GM18498 (cell line): ENCODE measurements around the gene STK39.

ENCODE experiments used
- ATAC-seq: cut with Tn5 transposase; IDR thresholded peaks from one replicate; pipeline ENCODE4 v1.9.1; 2021; ENCODE audit warnings: mild to moderate bottlenecking, moderate library complexity; ENCODE audit not compliant: unreplicated experiment

STK39 gene

GRCh38 chr2:168244318-168244717 is 3.1 kb downstream of the STK39 start:
- no peak for ATAC-seq

- ATAC-seq, result no peak
Observed at GRCh38 chr2:168243061-168243460, 4.3 kb downstream of the STK39 start.

GRCh38 chr2:168241746-168242145 is 5.6 kb downstream of the STK39 start:
- ATAC-seq, result no peak

- ATAC-seq, result no peak
Observed at GRCh38 chr2:168241208-168241607, 6.2 kb downstream of the STK39 start.

- no peak for ATAC-seq
Observed at GRCh38 chr2:168239281-168239680, 8.1 kb downstream of the STK39 start.

- ATAC-seq, result no peak
Observed at GRCh38 chr2:168237741-168238140, 9.7 kb downstream of the STK39 start.

GRCh38 chr2:168234407-168235085 is 12.8 kb downstream of the STK39 start:
- ATAC-seq, result no peak

GRCh38 chr2:168233726-168234406 is 13.5 kb downstream of the STK39 start:
- no peak for ATAC-seq

GRCh38 chr2:168233166-168233565 is 14.2 kb downstream of the STK39 start:
- ATAC-seq, result no peak

GRCh38 chr2:168231609-168232241 is 15.7 kb downstream of the STK39 start:
- no peak for ATAC-seq

GRCh38 chr2:168230389-168230788 is 17.0 kb downstream of the STK39 start:
- ATAC-seq, result no peak

- no peak for ATAC-seq
Observed at GRCh38 chr2:168224346-168224745, 23.0 kb downstream of the STK39 start.

GRCh38 chr2:168222088-168222487 is 25.3 kb downstream of the STK39 start:
- no peak for ATAC-seq

GRCh38 chr2:168220965-168221819 is 26.2 kb downstream of the STK39 start:
- ATAC-seq, result no peak

GRCh38 chr2:168217920-168218319 is 29.5 kb downstream of the STK39 start:
- ATAC-seq, result no peak

- no peak for ATAC-seq
Observed at GRCh38 chr2:168216351-168217005, 30.9 kb downstream of the STK39 start.

GRCh38 chr2:168215813-168216212 is 31.6 kb downstream of the STK39 start:
- no peak for ATAC-seq

- ATAC-seq, result no peak
Observed at GRCh38 chr2:168212866-168213265, 34.5 kb downstream of the STK39 start.

GRCh38 chr2:168212167-168212566 is 35.2 kb downstream of the STK39 start:
- no peak for ATAC-seq

- no peak for ATAC-seq
Observed at GRCh38 chr2:168211664-168212163, 35.7 kb downstream of the STK39 start.
